Body of pancreas (tissue), 4 donors: Measurements from ENCODE around the gene EXOC1. TPM values are rescaled to one million over a fixed set of nuclear protein-coding genes. Genes with fewer than 3 reads are reported as not detected.

Experiments used
- ATAC-seq: fragments of 150-250 bp; one replicate; pipeline ENCODE4 v1.9.1; 2016
- DNase-seq, 4 donors: peaks; one replicate each; pipeline ENCODE4 v3.0.0-alpha.2; 2019
- H3K27ac ChIP-seq, 4 donors: fragments of 200-600 bp; sonication (generic); 1 replicate in 3 of 4; 2 replicates in 1 of 4; pipeline versions ENCODE4 v1.5.1 to v1.6.1; 2016 to 2019; ENCODE audit warnings: mild to moderate bottlenecking in 1 of 4, mixed read lengths in 1 of 4, moderate library complexity in 1 of 4
- H3K27me3 ChIP-seq, 2 donors: fragments of 200-600 bp; sonication (generic); one replicate each; pipeline ENCODE4 v1.6.0; 2016; ENCODE audit warnings: mild to moderate bottlenecking in 1 of 2
- H3K36me3 ChIP-seq, 2 donors: fragments of 200-600 bp; sonication (generic); replicated peaks in 1 of 2; 2 replicates each; pipeline ENCODE4 v1.5.1; 2016; ENCODE audit warnings: low read depth in 2 of 2; ENCODE audit not compliant: insufficient read depth in 1 of 2
- H3K4me1 ChIP-seq: fragments of 200-600 bp; sonication (generic); one replicate; pipeline ENCODE4 v1.6.0; 2016
- H3K4me3 ChIP-seq, 2 donors: fragments of 200-600 bp; sonication (generic); 1 replicate in 1 of 2; 2 replicates in 1 of 2; pipeline ENCODE4 v1.5.1; 2016 to 2019
- H3K9me3 ChIP-seq, 3 donors: fragments of 200-600 bp; sonication (generic); 1 replicate in 2 of 3; 2 replicates in 1 of 3; pipeline ENCODE4 v1.5.1; 2016
- POLR2A ChIP-seq, 3 donors: fragments of 450-650 bp; IDR thresholded peaks; one replicate each; pipeline ENCODE4 v1.6.1; 2016; ENCODE audit warnings: antibody characterized with exemption in 3 of 3, mild to moderate bottlenecking in 2 of 3
- WGBS, 2 donors: methylation state at CpG; one replicate each; pipeline ENCODE4 v1.1.5; 2017; 5-methylcytosine and 5-hydroxymethylcytosine counted together
- intact Hi-C: fragments of 100-400 bp; cut with DNase I; formaldehyde crosslinking; loops from one replicate; pipeline ENCODE4 v1.15.1; 2023
- total RNA-seq, 2 donors: library from RNA; depleted of rRNA; stranded (reverse); fragments of >200 nt; gene quantifications; one replicate each; pipeline ENCODE4 v1.1.0, GENCODE V29; 2016
- TF ChIP-seq, protein P1 (sequence below), 7 experiments: fragments of 450-650 bp in 4 of 7; fragments of 200-600 bp in 3 of 7; sonication (generic) in 3 of 7; IDR thresholded peaks; one replicate each; pipeline ENCODE4 v1.5.1; 2016 to 2019; ENCODE audit warnings: antibody characterized with exemption in 7 of 7

EXOC1 gene
- total RNA-seq, 2 donors from 2014 or later = 16.9 to 37.9 TPM

DNA sequence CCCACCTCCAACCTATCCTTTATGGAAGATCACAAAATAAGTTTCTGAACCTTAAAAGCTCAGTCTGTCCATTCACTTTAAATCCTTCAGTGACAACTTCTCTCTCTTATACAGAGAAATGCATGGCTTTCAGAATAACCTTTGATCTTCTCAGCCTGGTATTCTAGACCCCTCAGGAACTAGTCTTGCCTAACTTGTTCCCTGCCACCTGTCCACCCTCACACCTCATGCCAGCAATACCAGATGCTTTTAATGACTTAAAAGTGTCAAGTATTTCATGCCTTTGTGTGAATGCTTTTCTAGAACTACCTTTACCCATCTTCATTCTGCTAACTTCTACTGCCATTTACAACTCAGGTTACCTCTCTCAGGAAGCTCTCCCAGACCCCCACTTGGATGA is 26.5 kb upstream of the EXOC1 start:
- Histone ChIP-seq H3K4me1 (no peaks in the 10 kb centered on the region), H3K27ac (no peak overlapping the region), H3K9me3 (no peaks in the 10 kb centered on the region), H3K27me3 (no peaks in the 10 kb centered on the region), H3K36me3 (no peaks in the 10 kb centered on the region), H3K4me3 (no peak overlapping the region)
- TF ChIP-seq, protein P1, sequence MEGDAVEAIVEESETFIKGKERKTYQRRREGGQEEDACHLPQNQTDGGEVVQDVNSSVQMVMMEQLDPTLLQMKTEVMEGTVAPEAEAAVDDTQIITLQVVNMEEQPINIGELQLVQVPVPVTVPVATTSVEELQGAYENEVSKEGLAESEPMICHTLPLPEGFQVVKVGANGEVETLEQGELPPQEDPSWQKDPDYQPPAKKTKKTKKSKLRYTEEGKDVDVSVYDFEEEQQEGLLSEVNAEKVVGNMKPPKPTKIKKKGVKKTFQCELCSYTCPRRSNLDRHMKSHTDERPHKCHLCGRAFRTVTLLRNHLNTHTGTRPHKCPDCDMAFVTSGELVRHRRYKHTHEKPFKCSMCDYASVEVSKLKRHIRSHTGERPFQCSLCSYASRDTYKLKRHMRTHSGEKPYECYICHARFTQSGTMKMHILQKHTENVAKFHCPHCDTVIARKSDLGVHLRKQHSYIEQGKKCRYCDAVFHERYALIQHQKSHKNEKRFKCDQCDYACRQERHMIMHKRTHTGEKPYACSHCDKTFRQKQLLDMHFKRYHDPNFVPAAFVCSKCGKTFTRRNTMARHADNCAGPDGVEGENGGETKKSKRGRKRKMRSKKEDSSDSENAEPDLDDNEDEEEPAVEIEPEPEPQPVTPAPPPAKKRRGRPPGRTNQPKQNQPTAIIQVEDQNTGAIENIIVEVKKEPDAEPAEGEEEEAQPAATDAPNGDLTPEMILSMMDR (IDR thresholded peaks at IDR 0.05) = no peak
- TF ChIP-seq POLR2A (IDR thresholded peaks at IDR 0.05) = no peak
- intact Hi-C loops = no loop called here
- no peak for ATAC-seq
- no peak for DNase-seq

- TF ChIP-seq POLR2A (IDR thresholded peaks at IDR 0.05) = no peak
- TF ChIP-seq, protein P1 (IDR thresholded peaks at IDR 0.05) = no peak
- no peak overlapping the region for H3K4me3 ChIP-seq
- no peak for ATAC-seq
- no peak for DNase-seq
- intact Hi-C loops = no loop called here
- H3K27me3 ChIP-seq = no peaks in the 10 kb centered on the region
- no peaks in the 10 kb centered on the region for H3K36me3 ChIP-seq
- no peak overlapping the region for H3K27ac ChIP-seq
- no peaks in the 10 kb centered on the region for H3K4me1 ChIP-seq
- WGBS, 2 donors = 43 to 47% methylated on average over 2 of the region's 2 CpGs
- no peaks in the 10 kb centered on the region for H3K9me3 ChIP-seq
These were observed 25.9 kb upstream of the EXOC1 start for GRCh38 chr4:55827582-55827981.

- ATAC-seq (no peak), DNase-seq (no peak)
- no peak overlapping the region for H3K4me3 ChIP-seq
- no peaks in the 10 kb centered on the region for H3K36me3 ChIP-seq
- no peaks in the 10 kb centered on the region for H3K9me3 ChIP-seq
- no peaks in the 10 kb centered on the region for H3K27me3 ChIP-seq
- H3K4me1 ChIP-seq = no peaks in the 10 kb centered on the region
- 66% methylated on average over 3 of the region's 3 CpGs for WGBS, 2 donors
- TF ChIP-seq, protein P1 (IDR thresholded peaks at IDR 0.05) = no peak
- no peak for TF ChIP-seq POLR2A (IDR thresholded peaks at IDR 0.05)
- intact Hi-C loops = no loop called here
- H3K27ac ChIP-seq = no peak overlapping the region
These were observed 23.4 kb upstream of the EXOC1 start for GRCh38 chr4:55830048-55830447.

- no peak overlapping the region for H3K27ac ChIP-seq
- WGBS, 2 donors = 38 to 39% methylated on average over 4 of the region's 4 CpGs
- DNase-seq = no peak
These were observed 22.7 kb upstream of the EXOC1 start for GRCh38 chr4:55830716-55831115.

More at GRCh38 chr4:55830716-55831115, 22.7 kb upstream of the EXOC1 start:
- H3K27me3 ChIP-seq = no peaks in the 10 kb centered on the region
- H3K36me3 ChIP-seq = no peaks in the 10 kb centered on the region
- intact Hi-C loops = no loop called here
- TF ChIP-seq POLR2A (IDR thresholded peaks at IDR 0.05) = no peak
- TF ChIP-seq, protein P1 (IDR thresholded peaks at IDR 0.05) = no peak
- no peak overlapping the region for H3K4me3 ChIP-seq
- no peaks in the 10 kb centered on the region for H3K9me3 ChIP-seq
- ATAC-seq = no peak
- no peaks in the 10 kb centered on the region for H3K4me1 ChIP-seq
